K562 (cell line): ENCODE data around the gene KLHL6. TPM values are rescaled to one million over a fixed set of nuclear protein-coding genes. Genes with fewer than 3 reads are reported as not detected.

Experiments
- ATF7 ChIP-seq: fragments of 450-650 bp; IDR thresholded peaks from 2 replicates; pipeline ENCODE4 v1.7.1; 2014; ENCODE audit warnings: mild to moderate bottlenecking, moderate library complexity
- JUND ChIP-seq, 2 experiments: IDR thresholded peaks; 2 replicates in 1 of 2; 3 replicates in 1 of 2; pipeline ENCODE4 v1.6.1; 2011; ENCODE audit warnings: borderline replicate concordance in 2 of 2, low read depth in 2 of 2, low read length in 2 of 2, improper control_type of control experiment in 1 of 2, missing biosample characterization in 1 of 2, missing genetic modification characterization in 1 of 2, missing genetic modification reagents in 1 of 2
- KAT2B ChIP-seq: IDR thresholded peaks from one replicate; pipeline ENCODE4 v1.6.1; 2012; ENCODE audit warnings: low read depth, mild to moderate bottlenecking, control low read depth, inconsistent platforms, low read length, moderate library complexity
- KLF6 ChIP-seq: fragments of 250-450 bp; sonication (Bioruptor Pico); IDR thresholded peaks from 2 replicates; pipeline ENCODE4 v1.4.0; 2020; ENCODE audit warnings: mild to moderate bottlenecking, moderate library complexity, borderline replicate concordance
- L3MBTL2 ChIP-seq: fragments of 450-650 bp; IDR thresholded peaks from 2 replicates; pipeline ENCODE4 v1.6.1; 2016; ENCODE audit warnings: mild to moderate bottlenecking, moderate library complexity
- MCM3 ChIP-seq: fragments of 450-650 bp; IDR thresholded peaks from 2 replicates; pipeline ENCODE4 v1.6.1; 2016
- RHOXF2B ChIP-seq: fragments of 250-450 bp; sonication (Bioruptor Pico); conservative IDR thresholded peaks from 2 replicates; pipeline ENCODE4 v1.5.1; 2021
- SOX6 ChIP-seq: fragments of 450-650 bp; IDR thresholded peaks from 2 replicates; pipeline ENCODE4 v1.6.1; 2014; ENCODE audit warnings: mild to moderate bottlenecking
- SRSF7 ChIP-seq: fragments of 200-400 bp; formaldehyde crosslinking; optimal IDR thresholded peaks from 2 replicates; pipeline ENCODE3; 2017; ENCODE audit warnings: mild to moderate bottlenecking, low read depth, low read length
- STAT6 ChIP-seq: sonication (generic); formaldehyde crosslinking; IDR thresholded peaks from 2 replicates; pipeline ENCODE4 v1.8.1; 2023; ENCODE audit warnings: mild to moderate bottlenecking, missing genetic modification reagents
- polyA plus RNA-seq, 8 experiments: library from polyadenylated mRNA; depleted of rRNA in 4 of 8; stranded (reverse) in 5 of 8; unstranded in 3 of 8; fragments of >200 nt; fragmentation: Nextera tagmentation in 2 of 8; fragmentation: Illumina TruSeq in 1 of 8; extraction: Ambion mirVana in 2 of 8; extraction: Trizol in 1 of 8; gene quantifications; 2 replicates each; pipeline versions ENCODE4 v1.2.1 to v1.2.3, GENCODE V29; 2011 to 2014; ENCODE audit warnings: inconsistent platforms in 1 of 8, missing spikeins in 1 of 8
- total RNA-seq, 7 experiments: library from RNA; depleted of rRNA in 6 of 7; stranded (reverse); fragments of >200 nt in 6 of 7; fragmentation: Illumina TruSeq in 2 of 7; extraction: Trizol in 2 of 7; gene quantifications; 2 replicates each; pipeline versions ENCODE4 v1.2.1 to v1.2.3, GENCODE V29; 2011 to 2021; ENCODE audit warnings: low replicate concordance in 1 of 7
- TF ChIP-seq, protein P1 (sequence below): fragments of 450-650 bp; IDR thresholded peaks from 2 replicates; pipeline ENCODE4 v1.6.1; 2016; ENCODE audit warnings: antibody characterized with exemption
- TF ChIP-seq, protein P2 (sequence below): fragments of 200-400 bp; formaldehyde crosslinking; IDR thresholded peaks from 2 replicates; pipeline ENCODE4 v1.6.1; 2017; ENCODE audit warnings: mild to moderate bottlenecking, low read depth, low read length, moderate library complexity
- TF ChIP-seq, protein P3 (sequence below), 2 experiments: fragments of 450-650 bp; IDR thresholded peaks; 2 replicates each; pipeline ENCODE4 v1.6.1; 2016; ENCODE audit warnings: mild to moderate bottlenecking in 2 of 2, borderline replicate concordance in 1 of 2, low read depth in 1 of 2, moderate library complexity in 1 of 2

Gene KLHL6
- total and polyA plus RNA-seq, 9 of the 15 experiments (the other 6 are each of a cell fraction or from before 2014, with no cell fraction given) = 0.18 to 2.1 (median 1.4) TPM

DNA sequence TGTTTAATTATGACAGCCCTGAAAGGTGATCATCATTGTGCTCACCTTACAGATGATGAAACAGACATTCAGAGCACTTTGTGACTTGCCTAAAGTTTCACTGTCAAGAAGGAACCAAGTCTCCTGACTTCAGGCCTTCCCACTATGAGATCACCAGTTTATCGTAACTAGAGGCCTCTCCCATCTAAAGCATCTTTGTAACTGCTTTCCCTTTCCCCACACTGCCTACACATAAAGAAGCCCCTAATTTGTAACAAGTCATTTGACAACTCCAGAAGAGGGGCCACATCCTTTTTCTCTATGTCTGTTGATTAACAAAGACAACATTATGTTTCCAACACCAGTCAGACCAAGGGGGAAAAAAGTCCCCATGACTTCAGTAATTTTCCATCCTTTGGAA, 1.1 kb downstream of the KLHL6 start (continued):
- TF ChIP-seq RHOXF2B (CRISPR knock-in tag) = no peak
- TF ChIP-seq, protein P1, sequence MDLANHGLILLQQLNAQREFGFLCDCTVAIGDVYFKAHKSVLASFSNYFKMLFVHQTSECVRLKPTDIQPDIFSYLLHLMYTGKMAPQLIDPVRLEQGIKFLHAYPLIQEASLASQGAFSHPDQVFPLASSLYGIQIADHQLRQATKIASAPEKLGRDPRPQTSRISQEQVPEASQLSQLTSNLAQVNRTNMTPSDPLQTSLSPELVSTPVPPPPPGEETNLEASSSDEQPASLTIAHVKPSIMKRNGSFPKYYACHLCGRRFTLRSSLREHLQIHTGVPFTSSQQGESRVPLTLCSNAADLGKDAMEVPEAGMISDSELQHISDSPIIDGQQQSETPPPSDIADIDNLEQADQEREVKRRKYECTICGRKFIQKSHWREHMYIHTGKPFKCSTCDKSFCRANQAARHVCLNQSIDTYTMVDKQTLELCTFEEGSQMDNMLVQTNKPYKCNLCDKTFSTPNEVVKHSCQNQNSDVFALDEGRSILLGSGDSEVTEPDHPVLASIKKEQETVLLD = no peak
- no peak for TF ChIP-seq L3MBTL2
- TF ChIP-seq KLF6 (CRISPR knock-in tag) = no peak
- peak; percentile 85; the same call in 1 of the 2 replicates for TF ChIP-seq JUND (IDR thresholded peaks at IDR 0.05; ENCODE audit: borderline replicate concordance, low read depth, low read length)
- TF ChIP-seq JUND (tag; IDR thresholded peaks at IDR 0.05; ENCODE audit: borderline replicate concordance, low read depth, low read length) = peak; percentile 80; the same call in 2 of the 3 replicates
- TF ChIP-seq SRSF7 = no peak
- no peak for TF ChIP-seq MCM3
- TF ChIP-seq STAT6 (CRISPR knock-in tag) = no peak
- TF ChIP-seq SOX6 = peak; percentile 22; the same call in 1 of the 2 replicates
- TF ChIP-seq, protein P2, sequence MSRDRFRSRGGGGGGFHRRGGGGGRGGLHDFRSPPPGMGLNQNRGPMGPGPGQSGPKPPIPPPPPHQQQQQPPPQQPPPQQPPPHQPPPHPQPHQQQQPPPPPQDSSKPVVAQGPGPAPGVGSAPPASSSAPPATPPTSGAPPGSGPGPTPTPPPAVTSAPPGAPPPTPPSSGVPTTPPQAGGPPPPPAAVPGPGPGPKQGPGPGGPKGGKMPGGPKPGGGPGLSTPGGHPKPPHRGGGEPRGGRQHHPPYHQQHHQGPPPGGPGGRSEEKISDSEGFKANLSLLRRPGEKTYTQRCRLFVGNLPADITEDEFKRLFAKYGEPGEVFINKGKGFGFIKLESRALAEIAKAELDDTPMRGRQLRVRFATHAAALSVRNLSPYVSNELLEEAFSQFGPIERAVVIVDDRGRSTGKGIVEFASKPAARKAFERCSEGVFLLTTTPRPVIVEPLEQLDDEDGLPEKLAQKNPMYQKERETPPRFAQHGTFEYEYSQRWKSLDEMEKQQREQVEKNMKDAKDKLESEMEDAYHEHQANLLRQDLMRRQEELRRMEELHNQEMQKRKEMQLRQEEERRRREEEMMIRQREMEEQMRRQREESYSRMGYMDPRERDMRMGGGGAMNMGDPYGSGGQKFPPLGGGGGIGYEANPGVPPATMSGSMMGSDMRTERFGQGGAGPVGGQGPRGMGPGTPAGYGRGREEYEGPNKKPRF = no peak
- TF ChIP-seq ATF7 = peak; percentile 81
- TF ChIP-seq, protein P3, sequence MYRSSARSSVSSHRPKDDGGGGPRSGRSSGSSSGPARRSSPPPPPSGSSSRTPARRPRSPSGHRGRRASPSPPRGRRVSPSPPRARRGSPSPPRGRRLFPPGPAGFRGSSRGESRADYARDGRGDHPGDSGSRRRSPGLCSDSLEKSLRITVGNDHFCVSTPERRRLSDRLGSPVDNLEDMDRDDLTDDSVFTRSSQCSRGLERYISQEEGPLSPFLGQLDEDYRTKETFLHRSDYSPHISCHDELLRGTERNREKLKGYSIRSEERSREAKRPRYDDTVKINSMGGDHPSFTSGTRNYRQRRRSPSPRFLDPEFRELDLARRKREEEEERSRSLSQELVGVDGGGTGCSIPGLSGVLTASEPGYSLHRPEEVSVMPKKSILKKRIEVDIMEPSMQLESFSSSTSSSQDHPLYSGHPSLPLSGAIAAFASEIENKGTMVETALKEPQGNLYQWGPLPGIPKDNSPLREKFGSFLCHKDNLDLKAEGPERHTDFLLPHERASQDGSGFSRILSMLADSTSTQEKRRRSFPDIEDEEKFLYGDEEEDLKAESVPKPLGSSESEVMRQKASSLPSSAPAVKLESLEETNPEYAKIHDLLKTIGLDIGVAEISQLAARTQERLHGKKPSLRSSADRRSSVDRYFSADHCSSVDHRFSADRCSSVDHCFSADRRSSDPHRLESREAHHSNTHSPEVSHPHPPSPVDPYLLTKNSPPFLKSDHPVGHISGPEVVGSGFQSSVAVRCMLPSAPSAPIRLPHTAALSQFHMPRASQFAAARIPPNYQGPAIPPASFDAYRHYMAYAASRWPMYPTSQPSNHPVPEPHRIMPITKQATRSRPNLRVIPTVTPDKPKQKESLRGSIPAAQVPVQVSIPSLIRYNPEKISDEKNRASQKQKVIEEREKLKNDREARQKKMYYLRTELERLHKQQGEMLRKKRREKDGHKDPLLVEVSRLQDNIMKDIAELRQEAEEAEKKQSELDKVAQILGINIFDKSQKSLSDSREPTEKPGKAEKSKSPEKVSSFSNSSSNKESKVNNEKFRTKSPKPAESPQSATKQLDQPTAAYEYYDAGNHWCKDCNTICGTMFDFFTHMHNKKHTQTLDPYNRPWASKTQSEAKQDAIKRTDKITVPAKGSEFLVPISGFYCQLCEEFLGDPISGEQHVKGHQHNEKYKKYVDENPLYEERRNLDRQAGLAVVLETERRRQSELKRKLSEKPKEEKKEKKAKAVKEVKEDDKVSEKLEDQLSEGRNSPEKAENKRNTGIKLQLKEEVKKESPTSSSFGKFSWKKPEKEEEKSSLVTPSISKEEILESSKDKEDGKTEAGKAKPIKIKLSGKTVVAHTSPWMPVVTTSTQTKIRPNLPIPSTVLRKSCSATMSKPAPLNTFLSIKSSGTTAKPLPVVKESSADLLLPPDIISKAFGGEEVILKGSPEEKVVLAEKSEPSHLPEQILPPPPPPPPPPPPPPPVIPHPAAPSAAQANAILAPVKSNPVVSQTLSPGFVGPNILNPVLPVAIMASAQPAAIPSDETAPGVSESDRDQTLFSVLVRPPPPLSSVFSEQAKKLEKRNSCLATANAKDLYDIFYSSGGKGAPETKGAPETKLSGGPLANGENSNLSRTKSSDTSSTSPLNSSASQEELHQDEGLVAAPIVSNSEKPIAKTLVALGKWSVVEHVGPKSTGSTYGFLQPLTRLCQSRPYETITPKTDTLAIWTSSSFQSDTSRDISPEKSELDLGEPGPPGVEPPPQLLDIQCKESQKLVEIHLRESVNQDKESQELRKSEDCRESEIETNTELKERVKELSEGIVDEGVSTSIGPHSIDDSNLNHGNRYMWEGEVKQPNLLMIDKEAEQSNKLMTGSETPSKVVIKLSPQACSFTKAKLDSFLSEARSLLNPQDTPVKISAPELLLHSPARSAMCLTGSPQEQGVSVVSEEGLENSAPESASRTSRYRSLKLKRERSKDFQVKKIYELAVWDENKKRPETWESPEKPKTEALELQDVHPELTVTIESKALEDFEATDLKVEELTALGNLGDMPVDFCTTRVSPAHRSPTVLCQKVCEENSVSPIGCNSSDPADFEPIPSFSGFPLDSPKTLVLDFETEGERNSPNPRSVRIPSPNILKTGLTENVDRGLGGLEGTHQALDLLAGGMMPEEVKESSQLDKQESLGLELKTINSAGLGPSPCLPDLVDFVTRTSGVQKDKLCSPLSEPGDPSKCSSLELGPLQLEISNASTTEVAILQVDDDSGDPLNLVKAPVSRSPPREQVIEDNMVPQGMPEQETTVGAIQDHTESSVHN (IDR thresholded peaks at IDR 0.05; ENCODE audit: borderline replicate concordance in 1 of 2, low read depth in 1 of 2) = 0 out of 4 replicates have a peak, but pooled peaks of 1 of the 2 experiments have one; percentile 21
- no peak for TF ChIP-seq KAT2B
